ENCODE results near the gene SREBF2. TPM values are rescaled to one million over a fixed set of nuclear protein-coding genes. Genes with fewer than 3 reads are reported as not detected.
"Not testable (repeated sequence)": the region's sequence is repeated elsewhere in the genome, so short reads cannot be mapped to it uniquely, and the experiment has no call there.

SREBF2 gene
- total and polyA plus RNA-seq, 4 donors, result 60.2 to 176 (median 119) TPM

GRCh38 chr22:41939981-41940831 is 107.3 kb downstream of the SREBF2 start:
- Histone ChIP-seq H3K36me3 (ENCODE audit: control insufficient read depth, insufficient read depth, low read length) (peaks cover 21% of the 10 kb centered on the region), H3K4me3 (ENCODE audit: low read depth, low read length) (no peak overlapping the region), H3K9me3 (ENCODE audit: control insufficient read depth, insufficient read depth, low read length) (no peaks in the 10 kb centered on the region), H3K4me1 (ENCODE audit: control insufficient read depth, insufficient read depth, low read length) (peaks cover 24% of the 10 kb centered on the region), H3K27me3 (ENCODE audit: control insufficient read depth, insufficient read depth, low read length) (no peaks in the 10 kb centered on the region), H3K27ac (ENCODE audit: low read depth, low read length) (no peak overlapping the region)
- DNase-seq (ENCODE audit: low read depth in 4 of 6, low spot score in 6 of 6), result no peak
- 81% methylated on average over 10 of the region's 13 CpGs for WGBS (ENCODE audit: insufficient coverage)

DNA sequence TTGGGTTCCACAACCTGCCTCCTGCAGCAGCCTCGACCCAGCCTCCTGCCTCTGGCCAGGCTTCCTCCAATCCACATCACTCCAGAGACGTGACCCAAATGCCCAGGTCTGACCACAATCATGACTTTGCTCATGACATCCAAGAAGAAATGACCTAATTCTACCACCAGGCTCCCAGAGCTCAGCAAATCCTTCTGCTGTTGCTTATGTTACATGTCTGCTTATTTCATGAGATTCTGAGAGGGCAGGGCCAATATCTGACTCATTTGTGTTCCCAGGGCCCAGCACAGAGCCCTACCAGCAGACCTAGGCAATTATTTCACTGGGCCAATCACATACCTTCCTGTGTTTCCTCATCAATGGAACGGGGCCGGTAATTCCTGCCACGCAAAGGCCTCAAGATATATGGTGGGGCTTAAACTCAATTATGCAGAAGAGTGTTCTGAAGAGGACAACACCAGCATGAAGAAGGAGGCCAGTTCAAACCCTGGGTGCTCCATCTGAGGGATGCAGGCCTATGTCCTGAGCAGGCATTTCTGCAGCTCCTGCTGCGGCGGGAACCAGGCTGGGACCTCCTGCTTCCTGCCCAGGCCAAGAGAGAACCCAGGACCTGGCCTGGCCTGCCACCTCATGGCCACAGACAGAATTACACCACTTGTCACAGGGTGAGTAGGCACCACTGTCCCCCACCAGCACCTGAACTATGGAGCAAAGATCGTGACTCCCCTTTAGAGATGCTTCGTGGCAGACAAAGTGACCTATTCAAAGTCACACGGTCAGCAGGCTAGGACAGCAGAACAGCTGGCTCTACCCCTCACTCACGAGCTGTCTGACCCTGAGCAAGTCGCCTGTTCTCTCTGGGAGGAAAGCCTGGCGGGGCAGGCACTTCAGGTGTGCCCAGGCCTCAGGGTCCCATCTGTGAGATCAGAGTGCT is 108.2 kb downstream of the SREBF2 start:
- H3K4me1 ChIP-seq (ENCODE audit: control insufficient read depth, insufficient read depth, low read length), result peaks cover 26% of the 10 kb centered on the region
- H3K27me3 ChIP-seq (ENCODE audit: control insufficient read depth, insufficient read depth, low read length), result no peaks in the 10 kb centered on the region
- peak in 4 of 6 donors; percentile 68 to 94 (median 84) for DNase-seq (ENCODE audit: low read depth in 4 of 6, low spot score in 6 of 6)
- WGBS (ENCODE audit: insufficient coverage), result 40% methylated on average over 13 of the region's 13 CpGs
- H3K36me3 ChIP-seq (ENCODE audit: control insufficient read depth, insufficient read depth, low read length), result peaks cover 18% of the 10 kb centered on the region
- no peak overlapping the region for H3K4me3 ChIP-seq (ENCODE audit: low read depth, low read length)
- no peaks in the 10 kb centered on the region for H3K9me3 ChIP-seq (ENCODE audit: control insufficient read depth, insufficient read depth, low read length)
- H3K27ac ChIP-seq (ENCODE audit: low read depth, low read length), result no peak overlapping the region

DNA sequence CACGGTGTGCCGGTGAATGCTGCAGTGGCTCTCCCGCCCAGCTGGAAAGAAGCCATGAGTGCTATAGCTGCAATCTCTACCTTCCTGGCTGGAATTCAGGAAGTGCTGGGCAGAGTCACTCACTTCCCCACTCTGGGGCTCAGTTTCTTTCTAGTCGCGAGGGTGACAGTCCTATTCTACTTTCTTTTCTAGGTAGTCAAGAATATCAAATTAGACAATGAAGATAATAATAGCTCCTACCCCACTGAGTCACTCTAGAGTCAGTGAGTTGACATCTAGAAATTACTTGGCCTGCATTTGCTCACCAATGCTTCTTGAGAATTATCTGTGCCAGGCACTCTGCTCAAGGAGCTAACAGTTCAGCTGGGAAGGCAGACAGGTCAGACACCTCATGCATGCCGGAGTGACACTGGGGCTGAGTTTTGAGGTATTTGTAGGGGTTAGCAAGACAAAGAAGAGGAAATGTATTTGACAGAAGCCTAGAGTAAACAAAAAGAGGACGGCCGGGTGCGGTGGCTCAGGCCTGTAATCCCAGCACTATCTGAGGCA is 110.8 kb downstream of the SREBF2 start:
- no peak overlapping the region for H3K27ac ChIP-seq (ENCODE audit: low read depth, low read length)
- H3K27me3 ChIP-seq (ENCODE audit: control insufficient read depth, insufficient read depth, low read length), result no peaks in the 10 kb centered on the region
- no peak for DNase-seq (ENCODE audit: low read depth in 4 of 6, low spot score in 6 of 6)
- WGBS (ENCODE audit: insufficient coverage), result 77% methylated on average over 7 of the region's 9 CpGs
- no peak overlapping the region for H3K4me3 ChIP-seq (ENCODE audit: low read depth, low read length)
- no peaks in the 10 kb centered on the region for H3K9me3 ChIP-seq (ENCODE audit: control insufficient read depth, insufficient read depth, low read length)
- peaks cover 43% of the 10 kb centered on the region for H3K4me1 ChIP-seq (ENCODE audit: control insufficient read depth, insufficient read depth, low read length)
- H3K36me3 ChIP-seq (ENCODE audit: control insufficient read depth, insufficient read depth, low read length), result peaks cover 12% of the 10 kb centered on the region

- Histone ChIP-seq H3K4me3 (ENCODE audit: low read depth, low read length) (peak within 1 kb of the TSS; percentile 97), H3K4me1 (ENCODE audit: control insufficient read depth, insufficient read depth, low read length) (peaks cover 52% of the 10 kb centered on the region), H3K9me3 (ENCODE audit: control insufficient read depth, insufficient read depth, low read length) (no peaks in the 10 kb centered on the region), H3K27ac (ENCODE audit: low read depth, low read length) (peak within 1 kb of the TSS; percentile 89), H3K36me3 (ENCODE audit: control insufficient read depth, insufficient read depth, low read length) (peaks cover 4% of the 10 kb centered on the region), H3K27me3 (ENCODE audit: control insufficient read depth, insufficient read depth, low read length) (no peaks in the 10 kb centered on the region)
- WGBS (ENCODE audit: insufficient coverage), result 0% methylated on average over 51 of the region's 56 CpGs
- peak; percentile 87 to 99 (median 93) for DNase-seq (ENCODE audit: low read depth in 4 of 6, low spot score in 6 of 6)
Measured at GRCh38 chr22:41946629-41947423, 113.9 kb downstream of the SREBF2 start, which contains the start of gene CENPM. TSS of gene CENPM (minus strand) at chr22:41947152. CDS start at chr22:41947076, 76 bp downstream.

DNA sequence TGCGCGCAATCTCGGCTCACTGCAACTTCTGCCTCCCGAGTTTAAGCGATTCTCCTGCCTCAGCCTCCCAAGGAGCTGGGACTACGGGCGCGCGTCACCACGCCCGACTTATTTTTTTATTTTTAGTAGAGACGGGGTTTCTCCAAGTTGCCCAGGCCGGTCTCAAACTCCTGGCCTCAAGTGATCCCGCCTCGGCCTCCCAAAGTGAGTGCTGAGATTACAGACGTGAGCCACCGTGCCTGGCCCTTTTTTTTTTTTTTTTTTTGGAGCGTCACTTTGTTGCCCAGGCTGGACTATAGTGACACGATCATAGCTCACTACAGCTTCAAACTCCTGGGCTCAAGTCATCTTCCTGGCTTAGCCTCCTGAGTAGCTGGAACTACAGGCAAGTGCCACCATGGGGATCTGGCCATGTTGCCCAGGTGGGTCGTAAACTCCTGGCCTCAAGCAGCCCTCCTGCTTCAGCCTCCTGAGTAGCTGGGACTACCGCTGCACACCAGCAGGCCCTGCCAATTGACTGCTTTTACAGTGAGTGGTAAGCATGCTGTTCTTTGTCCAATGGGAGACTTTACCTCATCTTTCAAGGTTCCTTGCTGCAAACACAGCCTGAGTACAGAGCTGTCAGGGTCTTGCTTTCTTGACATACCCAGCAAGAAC is 114.6 kb downstream of the SREBF2 start:
- WGBS (ENCODE audit: insufficient coverage), result 78% methylated on average over 17 of the region's 21 CpGs
- DNase-seq (ENCODE audit: low read depth in 4 of 6, low spot score in 6 of 6), result no peak
- no peak overlapping the region for H3K27ac ChIP-seq (ENCODE audit: low read depth, low read length)

GRCh38 chr22:41948142-41948541 is 115.2 kb downstream of the SREBF2 start:
- WGBS (ENCODE audit: insufficient coverage), result no CpG with 5 or more reads among the region's 2 CpGs
- H3K27ac ChIP-seq (ENCODE audit: low read depth, low read length), result no peak overlapping the region
- no peaks in the 10 kb centered on the region for H3K9me3 ChIP-seq (ENCODE audit: control insufficient read depth, insufficient read depth, low read length)

More for the DNA sequence above, 114.6 kb downstream of the SREBF2 start:
- no peaks in the 10 kb centered on the region for H3K9me3 ChIP-seq (ENCODE audit: control insufficient read depth, insufficient read depth, low read length)
- peak overlapping the region; percentile 97 for H3K4me3 ChIP-seq (ENCODE audit: low read depth, low read length)
- H3K4me1 ChIP-seq (ENCODE audit: control insufficient read depth, insufficient read depth, low read length), result peaks cover 60% of the 10 kb centered on the region
- no peaks in the 10 kb centered on the region for H3K27me3 ChIP-seq (ENCODE audit: control insufficient read depth, insufficient read depth, low read length)
- H3K36me3 ChIP-seq (ENCODE audit: control insufficient read depth, insufficient read depth, low read length), result peaks cover 4% of the 10 kb centered on the region

DNA sequence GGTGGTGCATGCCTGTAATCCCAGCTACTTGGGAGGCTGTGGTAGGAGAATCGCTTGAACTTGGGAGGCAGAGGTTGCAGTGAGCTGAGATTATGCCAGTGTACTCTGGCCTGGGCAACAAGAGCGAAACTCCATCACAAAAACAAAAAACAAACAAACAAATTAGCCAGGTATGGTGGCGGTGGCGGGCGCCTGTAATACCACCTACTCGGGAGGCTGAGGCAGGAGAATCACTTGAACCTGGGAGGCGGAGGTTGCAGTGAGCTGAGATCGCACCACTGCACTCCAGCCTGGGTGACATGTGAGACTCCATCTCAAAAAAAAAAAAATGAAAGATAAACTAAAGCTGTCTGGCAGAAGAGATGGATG is 116.0 kb downstream of the SREBF2 start:
- 100% methylated on average over 1 of the region's 8 CpGs for WGBS (ENCODE audit: insufficient coverage)
- H3K27me3 ChIP-seq (ENCODE audit: control insufficient read depth, insufficient read depth, low read length); H3K4me3 ChIP-seq (ENCODE audit: low read depth, low read length); H3K36me3 ChIP-seq (ENCODE audit: control insufficient read depth, insufficient read depth, low read length); H3K27ac ChIP-seq (ENCODE audit: low read depth, low read length); DNase-seq (ENCODE audit: low read depth in 4 of 6, low spot score in 6 of 6); H3K9me3 ChIP-seq (ENCODE audit: control insufficient read depth, insufficient read depth, low read length): not testable (repeated sequence)
- peaks cover 70% of the 10 kb centered on the region for H3K4me1 ChIP-seq (ENCODE audit: control insufficient read depth, insufficient read depth, low read length)

More at GRCh38 chr22:41948142-41948541, 115.2 kb downstream of the SREBF2 start:
- no peak for DNase-seq (ENCODE audit: low read depth in 4 of 6, low spot score in 6 of 6)
- no peaks in the 10 kb centered on the region for H3K27me3 ChIP-seq (ENCODE audit: control insufficient read depth, insufficient read depth, low read length)
- H3K4me3 ChIP-seq (ENCODE audit: low read depth, low read length), result no peak overlapping the region
- H3K36me3 ChIP-seq (ENCODE audit: control insufficient read depth, insufficient read depth, low read length), result peaks cover 4% of the 10 kb centered on the region
- peaks cover 66% of the 10 kb centered on the region for H3K4me1 ChIP-seq (ENCODE audit: control insufficient read depth, insufficient read depth, low read length)

DNA sequence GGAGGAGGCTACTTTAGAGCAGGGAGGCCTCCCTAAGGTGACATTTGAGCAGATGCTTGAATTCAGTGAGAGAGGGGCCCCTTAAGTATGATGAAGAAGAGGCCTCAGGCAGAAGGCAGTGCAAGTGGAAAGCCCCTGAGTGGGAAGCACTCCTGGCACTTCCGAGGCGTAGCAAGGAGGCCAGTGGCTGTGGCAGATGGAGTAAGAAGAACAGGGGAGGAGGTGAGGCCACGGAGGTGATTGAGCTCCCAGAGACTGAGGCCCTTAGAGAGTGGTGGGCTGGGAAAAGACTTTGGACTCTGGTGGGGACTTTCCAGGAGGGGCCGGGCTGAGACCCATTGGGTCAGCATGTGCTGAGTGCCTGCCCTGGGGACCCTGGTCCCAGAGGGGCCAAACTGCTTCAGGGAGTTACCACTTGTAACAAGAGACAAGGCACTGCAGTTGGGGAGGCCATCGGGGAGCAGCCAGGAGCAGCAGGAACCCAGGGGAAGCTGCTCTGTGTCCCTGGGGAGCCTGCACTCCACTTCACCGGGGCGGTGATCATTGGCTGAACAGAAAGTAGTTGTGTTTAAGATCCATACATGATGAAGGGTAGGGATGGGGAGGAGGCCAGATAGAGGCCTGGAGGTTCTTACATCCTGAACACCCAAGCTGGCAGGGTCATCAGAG is 116.5 kb downstream of the SREBF2 start:
- Histone ChIP-seq H3K27me3 (ENCODE audit: control insufficient read depth, insufficient read depth, low read length) (no peaks in the 10 kb centered on the region), H3K27ac (ENCODE audit: low read depth, low read length) (no peak overlapping the region), H3K4me3 (ENCODE audit: low read depth, low read length) (no peak overlapping the region), H3K36me3 (ENCODE audit: control insufficient read depth, insufficient read depth, low read length) (no peaks in the 10 kb centered on the region), H3K4me1 (ENCODE audit: control insufficient read depth, insufficient read depth, low read length) (peaks cover 70% of the 10 kb centered on the region), H3K9me3 (ENCODE audit: control insufficient read depth, insufficient read depth, low read length) (no peaks in the 10 kb centered on the region)
- DNase-seq (ENCODE audit: low read depth in 4 of 6, low spot score in 6 of 6), result no peak
- WGBS (ENCODE audit: insufficient coverage), result 78% methylated on average over 7 of the region's 7 CpGs
